ENCODE results near the gene CNKSR3.
"Not testable (repeated sequence)": the region's sequence is repeated elsewhere in the genome, so short reads cannot be mapped to it uniquely, and the experiment has no call there.

Gene CNKSR3

GRCh38 chr6:154510144-154510905, at the start of gene CNKSR3:
Gene CNKSR3, minus strand, starts transcription at chr6:154510685. Its CDS starts 571 bp downstream, at chr6:154510114.
- DNase-seq: peak; percentile 77

DNA sequence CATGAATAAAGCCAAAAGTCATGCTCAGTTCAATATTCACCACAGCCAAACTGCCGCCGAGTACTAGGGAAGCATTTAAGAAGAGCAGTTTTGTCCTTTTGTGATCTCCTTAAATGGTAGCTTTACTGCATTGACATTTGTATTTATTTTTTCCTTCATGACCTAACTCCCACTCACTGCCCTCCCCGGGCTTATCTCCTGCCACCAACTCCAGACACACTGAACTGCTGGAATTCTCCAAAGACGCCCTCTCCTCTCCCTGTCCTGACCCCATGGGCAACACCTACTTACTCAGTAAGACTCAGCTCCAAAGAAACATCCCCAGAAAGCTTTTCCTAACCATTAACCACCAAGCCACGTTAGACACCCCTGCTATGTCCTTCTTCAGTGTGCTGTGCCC, 48.5 kb upstream of the CNKSR3 start:
- DNase-seq: no peak

- no peak for DNase-seq
Measured at GRCh38 chr6:154558513-154558912, 48.0 kb upstream of the CNKSR3 start.

GRCh38 chr6:154555073-154555677, 44.7 kb upstream of the CNKSR3 start:
- DNase-seq: no peak

DNA sequence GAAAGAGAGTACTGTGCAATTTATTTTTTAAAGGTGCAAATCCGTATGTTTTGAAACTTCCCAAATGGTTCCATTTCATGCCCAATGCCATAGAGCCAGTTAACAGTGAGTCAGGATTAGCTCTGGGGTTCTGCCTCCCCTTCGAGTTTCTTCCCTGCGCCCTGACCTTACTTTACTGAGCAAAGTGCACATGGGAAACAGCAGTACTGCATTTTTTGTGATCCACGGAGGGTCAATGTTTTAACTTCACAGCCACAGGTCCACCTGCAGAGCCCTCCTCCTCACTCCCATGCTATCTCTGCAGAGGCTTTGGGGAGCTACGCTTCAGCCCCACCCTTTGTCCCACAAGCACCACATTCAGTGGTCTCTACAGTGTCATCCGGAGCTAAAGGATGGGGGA, 44.0 kb upstream of the CNKSR3 start:
- DNase-seq: no peak

DNA sequence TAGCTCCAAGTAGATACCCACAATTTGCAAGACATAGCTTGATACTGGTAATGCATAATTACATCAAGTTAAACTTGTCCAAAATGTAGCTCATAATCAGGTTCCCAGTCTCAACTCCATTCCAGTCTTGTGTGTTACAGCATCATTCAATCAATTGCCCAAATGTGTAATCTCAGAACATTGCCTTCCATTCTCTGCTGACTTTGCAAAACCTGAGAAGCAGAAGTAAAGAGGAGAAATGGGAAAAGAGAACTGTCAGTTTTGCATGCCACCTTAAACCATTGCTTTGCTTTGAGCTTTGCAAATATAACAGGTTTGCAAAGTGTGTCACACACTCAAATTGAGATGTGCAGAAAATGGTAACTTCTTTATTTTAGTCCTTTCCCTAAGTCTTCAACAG, 40.3 kb upstream of the CNKSR3 start:
- DNase-seq: peak; percentile 34

- no peak for DNase-seq
Measured at GRCh38 chr6:154549179-154549578, 38.7 kb upstream of the CNKSR3 start.

- DNase-seq: no peak
Measured at GRCh38 chr6:154548130-154548830, 37.8 kb upstream of the CNKSR3 start.

DNA sequence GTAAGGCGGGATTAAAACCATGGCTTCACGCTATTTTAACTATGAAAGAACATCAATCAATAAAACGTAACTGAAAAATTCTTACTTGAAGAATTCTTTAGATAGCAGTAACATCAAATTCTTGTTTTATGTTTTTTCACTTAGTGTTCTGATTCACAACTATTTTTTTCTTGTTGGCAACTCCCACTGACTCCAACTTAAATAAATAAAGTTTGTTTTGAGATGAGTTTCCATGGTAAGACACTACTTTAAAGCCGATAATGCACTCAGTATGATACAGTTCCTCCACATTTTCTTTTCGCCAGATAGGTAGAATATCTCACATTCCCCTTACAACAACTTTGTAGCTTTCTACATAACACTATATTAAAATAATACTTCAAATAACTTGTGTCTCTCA, 33.1 kb upstream of the CNKSR3 start:
- no peak for DNase-seq

DNA sequence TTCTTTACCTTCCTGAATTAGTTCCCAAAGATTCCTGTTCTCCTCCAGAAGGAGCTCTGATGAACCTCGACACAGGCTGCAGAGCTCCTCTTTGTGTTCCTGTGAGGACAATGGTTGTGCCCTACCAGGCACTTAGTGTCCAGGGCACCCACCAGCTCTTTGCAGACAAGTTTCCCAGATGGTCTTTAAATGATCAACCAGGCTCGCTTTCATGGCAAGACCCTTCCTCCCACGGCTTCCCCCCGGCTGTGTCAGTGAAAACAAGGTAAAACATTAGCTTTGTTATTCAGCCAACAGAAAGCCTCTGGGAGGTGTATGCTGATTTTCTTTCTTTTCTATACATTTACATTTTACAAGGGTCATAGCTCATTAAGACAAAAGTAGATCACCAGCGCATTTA, 32.3 kb upstream of the CNKSR3 start:
- no peak for DNase-seq

DNA sequence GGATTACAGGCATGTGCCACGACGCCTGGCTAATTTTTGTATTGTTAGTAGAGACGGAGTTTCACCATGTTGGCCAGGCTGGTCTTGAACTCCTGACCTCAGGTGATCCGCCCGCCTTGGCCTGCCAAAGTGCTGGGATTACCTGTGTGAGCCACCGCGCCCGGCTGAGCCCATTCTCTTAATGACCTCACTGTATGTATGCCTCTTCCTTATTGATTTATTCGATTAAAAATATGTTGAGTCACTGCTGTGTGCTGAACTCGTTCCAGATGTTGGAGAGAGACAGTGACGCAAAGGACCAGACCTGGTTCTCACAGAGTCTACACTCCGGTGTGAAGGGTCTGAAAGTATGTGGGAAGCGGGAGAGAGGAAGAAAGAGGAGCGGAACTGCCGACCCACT, 31.4 kb upstream of the CNKSR3 start:
- DNase-seq: not testable (repeated sequence)

DNA sequence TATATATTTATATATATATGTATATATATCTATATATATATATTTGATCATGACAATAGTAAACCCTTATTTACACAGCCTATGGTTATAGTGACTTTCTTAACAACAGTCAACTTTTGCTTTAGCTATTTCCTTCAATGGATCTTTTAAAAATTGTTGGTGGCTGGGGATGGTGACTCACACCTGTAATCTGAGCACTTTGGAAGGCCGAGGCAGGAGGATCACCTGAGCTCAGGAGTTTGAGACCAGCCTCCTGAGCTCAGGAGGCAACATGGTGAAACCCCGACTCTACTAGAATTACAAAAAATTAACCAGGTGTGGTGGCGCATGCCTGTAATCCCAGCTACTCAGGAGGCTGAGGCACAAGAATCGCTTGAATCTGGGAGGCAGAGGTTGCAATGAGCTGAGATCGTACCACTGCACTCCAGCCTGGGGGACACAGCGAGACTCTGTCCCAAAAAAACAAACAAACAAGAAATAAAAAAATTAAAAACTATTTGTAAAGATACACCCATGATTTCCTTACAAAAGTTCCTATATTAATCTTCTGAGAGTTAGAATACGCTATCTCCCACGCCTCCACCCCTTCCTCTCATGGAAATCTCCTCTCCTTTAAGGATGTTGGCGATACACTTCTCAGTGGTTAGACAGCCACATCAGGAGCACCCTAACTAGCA, 29.2 kb upstream of the CNKSR3 start:
- DNase-seq: no peak

DNA sequence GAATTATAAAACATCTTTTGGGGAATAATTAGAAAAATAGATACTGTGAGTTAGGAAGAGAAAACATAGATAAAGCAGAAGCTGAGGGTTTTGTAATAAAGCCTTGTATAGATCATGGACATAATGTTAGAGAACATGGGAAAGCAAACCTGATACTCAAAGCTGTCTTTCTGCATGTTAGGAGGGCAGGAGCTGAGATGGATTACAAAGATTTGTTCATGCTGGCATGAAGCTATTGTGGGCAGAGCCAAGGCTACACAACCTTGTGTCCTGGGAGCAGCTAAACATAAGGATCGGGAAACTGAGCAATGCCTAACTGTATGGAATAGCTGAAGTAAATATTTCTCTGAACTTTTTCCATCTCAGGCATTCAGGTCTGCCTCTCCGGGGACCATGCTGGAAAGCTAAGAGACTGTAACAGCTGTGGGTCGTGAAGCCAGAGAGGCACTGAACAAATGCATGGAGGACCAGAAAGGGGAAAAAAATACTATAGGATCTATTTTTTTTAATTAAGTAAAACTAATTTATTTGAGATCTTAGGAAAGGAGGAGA, 28.2 kb upstream of the CNKSR3 start:
- no peak for DNase-seq

GRCh38 chr6:154537511-154538325, 27.2 kb upstream of the CNKSR3 start:
- DNase-seq: no peak

DNA sequence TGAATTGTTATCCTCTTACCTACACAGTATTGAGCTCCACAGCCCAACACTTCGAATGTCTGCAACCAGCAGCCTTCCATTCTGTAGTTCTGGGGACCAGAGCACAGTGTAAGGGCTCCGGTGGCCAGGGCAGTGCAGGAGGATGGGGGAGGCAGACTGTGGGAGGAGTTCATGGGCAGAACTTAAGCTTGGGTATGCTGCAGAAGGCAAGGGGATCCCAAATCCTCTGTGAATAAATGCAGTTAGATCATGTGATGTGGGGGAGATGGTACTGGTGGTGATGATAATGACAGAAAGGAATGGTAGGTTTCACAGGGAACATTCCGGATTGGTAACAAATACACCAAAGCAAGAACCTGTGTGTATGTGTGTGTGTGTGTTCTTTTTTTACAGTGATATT, 26.5 kb upstream of the CNKSR3 start:
- no peak for DNase-seq

GRCh38 chr6:154536255-154536654, 25.8 kb upstream of the CNKSR3 start:
- DNase-seq: no peak

DNA sequence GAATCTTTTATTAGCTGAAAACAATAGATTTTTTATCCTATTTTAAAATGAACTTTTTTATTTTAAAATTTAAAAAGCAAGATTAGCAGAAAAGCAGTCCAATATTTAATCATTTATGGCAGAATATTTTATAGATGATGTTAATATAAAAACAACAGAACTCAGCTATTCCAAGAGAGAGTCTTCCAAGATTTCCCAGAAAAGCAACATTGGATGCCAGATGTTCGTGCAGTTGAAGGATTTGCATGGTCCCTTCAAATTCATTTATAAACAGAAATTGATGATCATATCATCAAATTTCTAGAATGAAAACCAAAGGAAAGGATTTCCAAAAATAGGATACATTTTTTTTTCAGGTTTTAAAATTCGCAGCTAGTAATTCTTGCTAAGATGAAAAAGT, 25.4 kb upstream of the CNKSR3 start:
- no peak for DNase-seq

- no peak for DNase-seq
Measured at GRCh38 chr6:154535147-154535546, 24.7 kb upstream of the CNKSR3 start.

GRCh38 chr6:154534531-154534930, 24.0 kb upstream of the CNKSR3 start:
- no peak for DNase-seq

DNA sequence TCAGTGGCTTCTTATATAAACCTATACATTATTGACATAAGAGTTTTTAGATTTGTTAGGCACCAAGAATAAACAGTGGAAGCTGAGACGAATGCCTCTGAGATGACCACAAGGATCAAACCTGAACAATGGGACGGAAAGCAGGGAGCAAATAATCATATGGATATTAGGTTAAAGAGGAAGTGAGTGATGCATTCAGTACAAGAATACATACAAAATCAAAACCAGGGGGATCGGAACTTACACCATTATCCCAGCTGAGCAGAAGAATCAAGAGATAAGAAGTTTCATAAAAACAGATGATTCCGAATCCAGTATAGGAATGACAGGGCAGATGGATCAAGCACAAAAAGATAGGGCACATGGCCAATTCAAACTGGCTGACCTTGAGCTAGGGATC, 21.9 kb upstream of the CNKSR3 start:
- DNase-seq: no peak

- no peak for DNase-seq
Measured at GRCh38 chr6:154529957-154530356, 19.5 kb upstream of the CNKSR3 start.

DNA sequence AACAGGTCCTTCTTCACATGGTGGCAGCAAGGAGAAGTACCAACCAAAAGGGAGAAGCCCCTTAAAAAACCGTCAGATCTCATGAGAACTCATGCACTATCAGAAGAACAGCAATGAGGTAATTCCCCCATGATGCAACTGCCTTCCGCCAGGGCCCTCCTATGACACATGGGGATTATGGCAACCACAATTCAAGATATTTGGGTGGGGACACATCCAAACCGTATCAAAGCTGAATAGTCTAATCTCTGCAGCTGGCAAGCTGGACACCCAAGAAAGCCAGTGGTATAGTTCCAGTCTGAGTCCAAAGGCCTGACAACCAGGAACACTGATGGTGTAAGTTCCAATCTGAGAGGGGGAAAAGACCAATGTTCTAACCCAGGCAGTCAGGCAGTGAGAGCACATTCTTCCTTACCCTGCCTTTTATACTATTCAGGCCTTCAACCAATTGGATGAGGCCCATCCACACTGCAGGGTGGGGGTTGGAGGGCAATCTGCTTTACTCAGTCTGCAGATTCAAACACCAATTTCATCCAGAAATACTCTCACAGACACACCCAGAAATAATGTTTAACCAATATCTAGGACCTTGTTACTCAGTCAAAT, 17.9 kb upstream of the CNKSR3 start:
- DNase-seq: no peak
